Karpas-422 (cell line): ENCODE data around the gene SCARB1. TPM values are rescaled to one million over a fixed set of nuclear protein-coding genes. Genes with fewer than 3 reads are reported as not detected.

ENCODE experiments used
- DNase-seq: peaks from one replicate; pipeline ENCODE4 v3.0.0-alpha.2; 2015
- H2AFZ ChIP-seq: fragments of 200-600 bp; sonication (generic); 2 replicates; pipeline ENCODE4 v1.6.1; 2014; ENCODE audit warnings: antibody characterized with exemption, low read length, mixed read lengths
- H3K27ac ChIP-seq: fragments of 200-600 bp; sonication (generic); 2 replicates; pipeline ENCODE4 v1.5.1; 2014; ENCODE audit warnings: mild to moderate bottlenecking, low read length, moderate library complexity
- H3K27me3 ChIP-seq: fragments of 200-600 bp; sonication (generic); 2 replicates; pipeline ENCODE4 v1.6.1; 2014; ENCODE audit warnings: low read length, mixed read lengths
- H3K36me3 ChIP-seq: fragments of 200-600 bp; sonication (generic); 2 replicates; pipeline ENCODE4 v1.6.1; 2014; ENCODE audit warnings: low read length, mixed read lengths; ENCODE audit not compliant: insufficient read depth
- H3K4me1 ChIP-seq: fragments of 200-600 bp; sonication (generic); 2 replicates; pipeline ENCODE4 v1.6.1; 2014; ENCODE audit warnings: mild to moderate bottlenecking, low read length, mixed read lengths
- H3K4me2 ChIP-seq: fragments of 200-600 bp; sonication (generic); 2 replicates; pipeline ENCODE4 v1.6.1; 2014; ENCODE audit warnings: low read length, low read depth, mild to moderate bottlenecking; ENCODE audit not compliant: poor library complexity, severe bottlenecking
- H3K4me3 ChIP-seq: fragments of 200-600 bp; sonication (generic); 2 replicates; pipeline ENCODE4 v1.5.1; 2014; ENCODE audit warnings: mild to moderate bottlenecking, antibody characterized with exemption, low read length, mixed read lengths
- H3K79me2 ChIP-seq: fragments of 200-600 bp; sonication (generic); 2 replicates; pipeline ENCODE4 v1.6.1; 2014; ENCODE audit warnings: mild to moderate bottlenecking, low read length, mixed read lengths
- H3K9ac ChIP-seq: fragments of 200-600 bp; sonication (generic); 2 replicates; pipeline ENCODE4 v1.6.0; 2014; ENCODE audit warnings: low read length
- H3K9me2 ChIP-seq: fragments of 200-600 bp; sonication (generic), shearing (Covaris generic); replicated peaks from 2 replicates; pipeline ENCODE4 v1.6.0; 2014; ENCODE audit warnings: mild to moderate bottlenecking, low read length, moderate library complexity; ENCODE audit not compliant: insufficient read depth
- H3K9me3 ChIP-seq: fragments of 300-700, 200-600 bp; sonication (generic); 2 replicates; pipeline ENCODE4 v1.6.1; 2014; ENCODE audit warnings: low read length, mixed read lengths
- H4K20me1 ChIP-seq: fragments of 200-600 bp; sonication (generic); 2 replicates; pipeline ENCODE4 v1.6.1; 2014; ENCODE audit warnings: mild to moderate bottlenecking, antibody characterized with exemption, low read length, low read depth; ENCODE audit not compliant: insufficient read depth
- total RNA-seq: library from RNA; depleted of rRNA; stranded (reverse); fragments of >200 nt; shearing (Covaris generic); gene quantifications from 2 replicates; pipeline ENCODE4 v1.2.3, GENCODE V29; 2014; ENCODE audit warnings: low replicate concordance

The SCARB1 gene
- total RNA-seq, 1 experiment from 2014 or later: 91.7 TPM

GRCh38 chr12:124819525-124819924, 44.1 kb downstream of the SCARB1 start:
- Histone ChIP-seq H3K9me2 (no peaks in the 10 kb centered on the region), H3K4me2 (no peak overlapping the region), H2AFZ (no peak overlapping the region), H3K4me3 (no peak overlapping the region), H3K4me1 (no peaks in the 10 kb centered on the region), H3K79me2 (peaks cover 58% of the 10 kb centered on the region), H4K20me1 (peaks cover 22% of the 10 kb centered on the region; the same call in 1 of the 2 replicates), H3K9ac (no peak overlapping the region), H3K27me3 (no peaks in the 10 kb centered on the region), H3K36me3 (peaks cover 4% of the 10 kb centered on the region; the same call in 1 of the 2 replicates), H3K9me3 (no peaks in the 10 kb centered on the region), H3K27ac (no peak overlapping the region)
- DNase-seq: no peak

DNA sequence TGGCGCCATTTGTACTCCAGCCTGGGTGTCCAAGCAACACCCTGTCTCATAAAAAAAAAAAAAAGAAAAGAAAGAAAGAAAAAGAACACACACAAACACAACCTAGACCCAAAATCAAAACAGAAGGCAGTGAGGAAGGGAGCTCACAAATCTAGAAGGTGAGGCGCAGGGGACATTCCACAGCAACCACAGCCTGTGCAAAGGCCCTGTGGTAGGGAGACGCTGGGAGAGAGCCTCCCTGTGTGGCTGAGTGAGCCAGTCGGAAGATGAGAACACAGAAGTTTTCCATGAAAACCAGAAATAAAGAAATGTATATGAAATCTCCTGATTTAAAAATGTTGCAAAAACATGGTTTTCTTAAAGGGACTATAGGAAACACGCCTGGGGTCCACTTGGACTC, 44.6 kb downstream of the SCARB1 start:
- no peak overlapping the region for H3K27ac ChIP-seq
- no peaks in the 10 kb centered on the region for H3K9me3 ChIP-seq
- H3K79me2 ChIP-seq: peaks cover 53% of the 10 kb centered on the region
- no peaks in the 10 kb centered on the region for H3K9me2 ChIP-seq
- no peaks in the 10 kb centered on the region for H3K4me1 ChIP-seq
- H3K4me2 ChIP-seq: no peak overlapping the region
- DNase-seq: no peak
- H3K9ac ChIP-seq: no peak overlapping the region
- H2AFZ ChIP-seq: no peak overlapping the region
- peaks cover 22% of the 10 kb centered on the region; the same call in 1 of the 2 replicates for H4K20me1 ChIP-seq
- no peak overlapping the region for H3K4me3 ChIP-seq
- no peaks in the 10 kb centered on the region for H3K27me3 ChIP-seq
- H3K36me3 ChIP-seq: peaks cover 8% of the 10 kb centered on the region; the same call in 1 of the 2 replicates

- peaks cover 20% of the 10 kb centered on the region for H3K36me3 ChIP-seq
- no peak overlapping the region for H3K9ac ChIP-seq
- H3K27ac ChIP-seq: no peak overlapping the region
- H3K4me3 ChIP-seq: no peak overlapping the region
- H3K4me2 ChIP-seq: no peak overlapping the region
- no peaks in the 10 kb centered on the region for H3K27me3 ChIP-seq
- no peak for DNase-seq
- no peak overlapping the region for H2AFZ ChIP-seq
- no peaks in the 10 kb centered on the region for H3K9me3 ChIP-seq
- peaks cover 43% of the 10 kb centered on the region for H3K79me2 ChIP-seq
- no peaks in the 10 kb centered on the region for H3K4me1 ChIP-seq
- no peaks in the 10 kb centered on the region for H3K9me2 ChIP-seq
- H4K20me1 ChIP-seq: peaks cover 22% of the 10 kb centered on the region; the same call in 1 of the 2 replicates
These were observed 46.3 kb downstream of the SCARB1 start for GRCh38 chr12:124817076-124818000.

- Histone ChIP-seq H3K9ac (no peak overlapping the region), H3K4me3 (no peak overlapping the region), H4K20me1 (peaks cover 20% of the 10 kb centered on the region; the same call in 1 of the 2 replicates), H3K79me2 (peaks cover 33% of the 10 kb centered on the region), H3K27ac (no peak overlapping the region), H3K4me1 (no peaks in the 10 kb centered on the region), H3K9me2 (no peaks in the 10 kb centered on the region), H3K9me3 (no peaks in the 10 kb centered on the region), H3K27me3 (no peaks in the 10 kb centered on the region), H2AFZ (no peak overlapping the region), H3K4me2 (no peak overlapping the region), H3K36me3 (peaks cover 20% of the 10 kb centered on the region)
- no peak for DNase-seq
These were observed 47.3 kb downstream of the SCARB1 start for GRCh38 chr12:124816295-124816854.

GRCh38 chr12:124814741-124815613, 48.7 kb downstream of the SCARB1 start:
- no peak for DNase-seq
- peaks cover 19% of the 10 kb centered on the region for H3K79me2 ChIP-seq
- H4K20me1 ChIP-seq: peaks cover 12% of the 10 kb centered on the region; the same call in 1 of the 2 replicates
- peaks cover 23% of the 10 kb centered on the region for H3K36me3 ChIP-seq
- no peaks in the 10 kb centered on the region for H3K9me2 ChIP-seq
- no peaks in the 10 kb centered on the region for H3K4me1 ChIP-seq
- no peak overlapping the region for H3K4me3 ChIP-seq
- H2AFZ ChIP-seq: no peak overlapping the region
- H3K27ac ChIP-seq: no peak overlapping the region
- H3K9me3 ChIP-seq: no peaks in the 10 kb centered on the region
- H3K4me2 ChIP-seq: no peak overlapping the region
- no peaks in the 10 kb centered on the region for H3K27me3 ChIP-seq
- no peak overlapping the region for H3K9ac ChIP-seq

DNA sequence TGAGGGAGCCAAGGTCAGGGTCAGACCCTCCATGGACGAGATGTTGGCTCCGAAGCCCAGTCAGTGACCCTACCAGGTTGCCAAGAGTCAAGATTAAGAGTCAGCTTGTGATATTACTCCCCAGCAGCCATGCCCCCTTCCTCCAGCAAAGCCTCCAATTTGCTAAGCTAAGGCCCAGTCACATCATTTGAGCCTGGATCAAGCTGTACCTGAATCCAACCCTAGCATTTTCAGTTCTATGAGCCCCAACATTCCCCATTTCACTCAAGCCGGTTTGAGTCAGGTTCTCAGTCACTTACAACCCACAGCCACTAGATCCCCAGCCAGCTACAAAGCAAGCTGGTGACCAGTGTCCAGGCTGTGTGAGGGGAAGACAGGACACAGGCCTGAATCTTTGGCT, 49.9 kb downstream of the SCARB1 start:
- DNase-seq: no peak
- peaks cover 31% of the 10 kb centered on the region for H3K36me3 ChIP-seq
- no peaks in the 10 kb centered on the region for H3K9me2 ChIP-seq
- H2AFZ ChIP-seq: no peak overlapping the region
- H3K9ac ChIP-seq: no peak overlapping the region
- H3K27ac ChIP-seq: no peak overlapping the region
- H3K79me2 ChIP-seq: peaks cover 8% of the 10 kb centered on the region
- H3K27me3 ChIP-seq: no peaks in the 10 kb centered on the region
- H3K4me3 ChIP-seq: no peak overlapping the region
- H3K4me1 ChIP-seq: no peaks in the 10 kb centered on the region
- H4K20me1 ChIP-seq: peaks cover 7% of the 10 kb centered on the region; the same call in 1 of the 2 replicates
- no peaks in the 10 kb centered on the region for H3K9me3 ChIP-seq
- H3K4me2 ChIP-seq: no peak overlapping the region

DNA sequence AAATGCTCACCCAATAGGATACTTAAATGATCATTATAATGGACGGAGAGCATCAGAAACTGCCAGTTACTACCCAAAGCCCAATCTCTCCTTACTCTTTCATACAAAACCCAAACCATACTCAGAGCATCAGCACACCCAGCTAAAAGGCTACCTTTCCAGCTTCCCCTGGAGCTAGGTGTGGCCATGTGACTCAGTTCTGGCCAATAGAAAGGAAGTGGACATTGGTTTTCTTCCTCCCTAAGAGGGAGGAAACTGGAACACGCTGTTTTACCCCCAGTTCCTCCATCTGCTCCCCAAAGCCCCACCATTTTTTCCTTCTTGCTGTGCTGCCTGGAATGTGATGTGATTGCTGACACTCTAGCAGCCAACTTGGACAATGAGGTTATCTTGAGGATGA, 50.7 kb downstream of the SCARB1 start:
- H3K79me2 ChIP-seq: peaks cover 7% of the 10 kb centered on the region
- H3K4me2 ChIP-seq: no peak overlapping the region
- peaks cover 37% of the 10 kb centered on the region for H3K36me3 ChIP-seq
- H4K20me1 ChIP-seq: peaks cover 6% of the 10 kb centered on the region; the same call in 1 of the 2 replicates
- H3K9me2 ChIP-seq: no peaks in the 10 kb centered on the region
- H3K27me3 ChIP-seq: no peaks in the 10 kb centered on the region
- H3K9me3 ChIP-seq: no peaks in the 10 kb centered on the region
- no peak overlapping the region for H3K27ac ChIP-seq
- no peak for DNase-seq
- H3K4me3 ChIP-seq: no peak overlapping the region
- no peak overlapping the region for H3K9ac ChIP-seq
- no peaks in the 10 kb centered on the region for H3K4me1 ChIP-seq
- H2AFZ ChIP-seq: no peak overlapping the region
